SK-N-MC (cell line): ENCODE data around the gene NCKAP5L.

ENCODE experiments used
- EZH2 ChIP-seq: fragments of 200-600 bp; sonication (generic); IDR thresholded peaks from one replicate; pipeline ENCODE4 v1.6.1; 2017; ENCODE audit warnings: antibody characterized with exemption
- FOXP2 ChIP-seq: optimal IDR thresholded peaks from 2 replicates; pipeline ENCODE3; 2011; ENCODE audit warnings: mild to moderate bottlenecking, moderate library complexity; ENCODE audit not compliant: insufficient read depth; ENCODE audit errors: extremely low read length, control extremely low read depth
- POLR2AphosphoS5 ChIP-seq: IDR thresholded peaks from 2 replicates; pipeline ENCODE4 v1.6.1; 2012; ENCODE audit warnings: mild to moderate bottlenecking, low read depth, low read length, borderline replicate concordance

GRCh38 chr12:49809906-49810389 lies 18.3 kb downstream of the NCKAP5L start:
- TF ChIP-seq EZH2 = no peak
- no peak for TF ChIP-seq POLR2AphosphoS5
- no peak for TF ChIP-seq FOXP2
